ENCODE measurements around the gene SOAT2. TPM values are rescaled to one million over a fixed set of nuclear protein-coding genes. Genes with fewer than 3 reads are reported as not detected.

Gene SOAT2
- total RNA-seq, 1 experiment from 2014 or later = not detected

- ChIA-PET CTCF (no interaction called here), POLR2A (ENCODE audit: low non-redundant PET) (no interaction called here)
- intact Hi-C loops (cut with micrococcal nuclease; ENCODE audit: unreplicated experiment) = loop anchor here (5.0 kb wide), 1 partner anchor 112 kb away; the partner anchor contains the start of genes CSAD and ZNF740
- BruUV-seq (replicated peaks) = no TSS peak
- Histone ChIP-seq H3K27me3 (replicated peaks; ENCODE audit: insufficient read depth, low read depth, low read length, poor library complexity) (no peaks in the 10 kb centered on the region), H3K9me3 (ENCODE audit: low read depth, low read length, poor library complexity, severe bottlenecking) (no peaks in the 10 kb centered on the region), H3K36me3 (ENCODE audit: insufficient read depth, low read length, poor library complexity, severe bottlenecking) (peaks cover 21% of the 10 kb centered on the region), H3K4me3 (ENCODE audit: low read depth, low read length, poor library complexity, severe bottlenecking) (no peak overlapping the region), H3K4me1 (ENCODE audit: insufficient read depth, low read length, poor library complexity, severe bottlenecking) (peaks cover 17% of the 10 kb centered on the region), H3K27ac (ENCODE audit: low read depth, low read length, poor library complexity, severe bottlenecking) (no peak overlapping the region)
- TF ChIP-seq CTCF (conservative IDR thresholded peaks at IDR 0.05; ENCODE audit: low read depth, low read length) = no peak
- TF ChIP-seq EZH2 (IDR thresholded peaks at IDR 0.05; ENCODE audit: borderline replicate concordance, low read depth, low read length, poor library complexity, severe bottlenecking) = no peak
- no peak for DNase-seq (ENCODE audit: low spot score)
Measured at GRCh38 chr12:53069621-53070410, 33.5 kb upstream of the SOAT2 start.

DNA sequence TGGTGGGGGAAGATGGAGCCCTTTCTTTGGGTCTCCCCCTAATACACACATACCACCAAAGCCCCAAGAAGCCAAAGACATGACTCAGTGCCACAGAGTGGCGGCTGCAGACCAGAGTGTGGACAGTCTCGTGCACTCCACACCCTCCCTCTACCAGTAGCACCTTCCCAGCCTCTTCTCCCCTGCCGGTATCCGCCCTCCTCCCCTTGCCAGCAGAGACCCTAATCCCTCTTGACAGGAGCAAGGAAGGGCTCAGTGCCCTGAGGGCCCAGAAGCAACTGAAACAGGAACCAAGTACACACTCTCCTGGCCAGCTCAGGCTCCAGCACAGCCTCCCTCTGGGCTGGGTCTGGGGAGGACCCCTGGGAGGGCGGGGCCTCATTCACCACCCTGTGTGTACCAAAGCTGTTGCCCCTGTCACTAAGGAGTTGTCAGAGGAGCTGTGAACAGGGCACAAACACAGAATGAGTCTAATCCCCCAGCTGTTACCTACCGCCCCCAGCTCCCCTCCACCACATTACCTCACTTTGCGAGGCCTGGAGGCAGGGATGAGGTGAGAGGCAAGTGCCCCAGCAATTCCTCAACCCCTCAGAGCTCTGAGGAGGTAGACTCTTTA is 32.3 kb upstream of the SOAT2 start:
- Histone ChIP-seq H3K36me3 (ENCODE audit: insufficient read depth, low read length, poor library complexity, severe bottlenecking) (peaks cover 13% of the 10 kb centered on the region), H3K27me3 (replicated peaks; ENCODE audit: insufficient read depth, low read depth, low read length, poor library complexity) (no peaks in the 10 kb centered on the region), H3K4me1 (ENCODE audit: insufficient read depth, low read length, poor library complexity, severe bottlenecking) (peaks cover 17% of the 10 kb centered on the region), H3K27ac (ENCODE audit: low read depth, low read length, poor library complexity, severe bottlenecking) (no peak overlapping the region), H3K9me3 (ENCODE audit: low read depth, low read length, poor library complexity, severe bottlenecking) (no peaks in the 10 kb centered on the region), H3K4me3 (ENCODE audit: low read depth, low read length, poor library complexity, severe bottlenecking) (no peak overlapping the region)
- no TSS peak for BruUV-seq (replicated peaks)
- TF ChIP-seq EZH2 (IDR thresholded peaks at IDR 0.05; ENCODE audit: borderline replicate concordance, low read depth, low read length, poor library complexity, severe bottlenecking) (no peak), CTCF (conservative IDR thresholded peaks at IDR 0.05; ENCODE audit: low read depth, low read length) (no peak)
- no peak for DNase-seq (ENCODE audit: low spot score)
- CTCF ChIA-PET = no interaction called here
- intact Hi-C loops (cut with micrococcal nuclease; ENCODE audit: unreplicated experiment) = no loop called here
- POLR2A ChIA-PET (ENCODE audit: low non-redundant PET) = no interaction called here

DNA sequence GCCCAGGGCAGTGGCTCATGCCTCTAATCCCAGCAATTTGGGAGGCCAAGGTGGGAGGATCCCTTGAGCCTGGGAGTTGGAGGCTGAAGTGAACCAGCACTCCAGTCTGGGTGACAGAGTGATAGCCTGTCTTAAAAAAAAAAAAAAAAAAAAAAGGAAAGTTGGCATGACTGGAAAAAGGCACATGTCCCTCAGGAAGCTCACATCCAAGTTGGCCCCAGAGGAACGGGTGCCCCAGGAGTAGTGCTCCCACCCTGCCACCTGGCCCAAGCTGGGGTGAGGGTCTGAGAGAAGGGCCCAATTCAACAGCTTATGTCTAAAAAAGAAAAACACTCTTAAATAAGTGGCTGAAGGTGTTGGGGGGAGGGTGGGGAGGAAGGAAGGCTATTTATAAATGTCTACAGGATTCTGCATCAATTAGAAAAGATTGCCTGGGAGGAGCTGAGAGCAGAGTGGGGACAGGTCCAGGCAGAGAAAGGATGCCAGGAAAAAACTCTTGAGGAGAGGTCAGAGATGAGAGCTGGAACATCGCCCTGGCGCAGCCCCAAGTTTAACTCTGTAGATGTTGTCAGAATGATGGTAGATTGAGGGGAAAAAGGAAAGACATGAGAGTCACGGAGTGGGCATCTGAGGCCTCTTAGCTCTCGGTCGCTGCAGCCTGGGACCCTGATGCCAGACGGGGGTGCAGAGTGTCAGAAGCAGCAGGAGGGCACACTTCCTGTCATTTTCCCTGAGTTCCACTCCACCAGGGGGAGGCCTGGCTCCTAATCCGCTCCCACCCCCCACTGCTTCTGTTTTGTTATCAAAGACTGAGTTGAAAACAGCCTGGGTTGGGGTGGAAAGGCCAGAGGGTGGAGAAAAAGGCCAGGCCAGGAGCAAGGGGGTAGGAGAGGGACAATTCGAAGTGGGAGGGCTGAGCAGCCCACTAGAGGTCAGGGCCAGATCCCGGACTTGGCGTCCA is 31.4 kb upstream of the SOAT2 start:
- Histone ChIP-seq H3K4me3 (ENCODE audit: low read depth, low read length, poor library complexity, severe bottlenecking) (no peak overlapping the region), H3K27me3 (replicated peaks; ENCODE audit: insufficient read depth, low read depth, low read length, poor library complexity) (no peaks in the 10 kb centered on the region), H3K9me3 (ENCODE audit: low read depth, low read length, poor library complexity, severe bottlenecking) (no peaks in the 10 kb centered on the region), H3K36me3 (ENCODE audit: insufficient read depth, low read length, poor library complexity, severe bottlenecking) (peaks cover 12% of the 10 kb centered on the region), H3K27ac (ENCODE audit: low read depth, low read length, poor library complexity, severe bottlenecking) (peak overlapping the region; percentile 58), H3K4me1 (ENCODE audit: insufficient read depth, low read length, poor library complexity, severe bottlenecking) (peaks cover 17% of the 10 kb centered on the region)
- ChIA-PET POLR2A (ENCODE audit: low non-redundant PET) (no interaction called here), CTCF (no interaction called here)
- TF ChIP-seq EZH2 (IDR thresholded peaks at IDR 0.05; ENCODE audit: borderline replicate concordance, low read depth, low read length, poor library complexity, severe bottlenecking) (no peak), CTCF (conservative IDR thresholded peaks at IDR 0.05; ENCODE audit: low read depth, low read length) (peak; percentile 24; the same call in 1 of the 2 replicates)
- intact Hi-C loops (cut with micrococcal nuclease; ENCODE audit: unreplicated experiment) = no loop called here
- BruUV-seq (replicated peaks) = no TSS peak
- peak; percentile 43 for DNase-seq (ENCODE audit: low spot score)
